ENCODE measurements around the gene YPEL2. TPM values are rescaled to one million over a fixed set of nuclear protein-coding genes. Genes with fewer than 3 reads are reported as not detected.

Gene YPEL2
- total and polyA plus RNA-seq, 2 of the 13 experiments (the other 11 are each of a cell fraction or from before 2014, with no cell fraction given), result 8.5 to 21.1 TPM

DNA sequence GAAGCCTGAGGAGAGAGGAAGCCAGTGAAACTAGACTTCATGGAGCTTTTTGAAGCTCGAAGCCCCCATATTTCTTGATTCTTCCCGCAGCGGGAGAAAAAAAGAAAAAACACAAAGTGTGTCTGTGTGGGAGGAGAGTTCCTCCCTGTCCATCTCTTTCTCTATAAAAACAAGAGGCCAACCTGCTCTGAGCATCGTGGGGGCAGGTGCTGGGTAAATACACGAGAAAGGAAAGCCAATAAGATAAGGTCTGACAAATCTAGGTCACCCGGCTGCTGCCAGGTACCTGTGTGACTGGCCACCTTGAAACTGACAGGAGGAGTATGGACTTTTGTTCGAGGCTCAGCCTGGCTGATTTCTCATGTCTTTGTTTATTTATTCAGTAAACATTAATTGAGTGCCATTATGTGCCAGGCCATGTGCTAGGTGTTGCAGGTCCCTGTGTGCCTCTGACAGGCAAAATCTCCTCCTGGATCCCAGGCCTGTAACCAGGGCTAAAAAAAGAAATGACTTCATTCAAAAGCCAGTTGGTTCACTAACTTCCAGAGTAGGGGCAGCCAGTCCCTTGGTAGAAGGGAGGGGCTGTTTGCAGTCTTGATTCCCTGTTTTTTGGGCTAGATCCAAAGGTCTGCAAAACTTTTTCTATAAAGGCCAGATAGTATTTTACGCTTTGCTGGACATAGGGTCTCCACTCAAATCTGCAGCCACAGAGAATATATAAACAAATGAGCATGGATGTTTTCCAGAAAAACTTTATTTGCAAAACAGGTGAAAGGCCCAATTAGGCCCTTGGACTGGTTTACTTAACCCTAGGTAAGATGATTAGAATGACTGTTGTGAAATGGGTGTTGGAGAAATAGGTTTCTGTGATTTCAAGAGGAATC lies 35.6 kb downstream of the YPEL2 start (continued):
- TF ChIP-seq ZFP36L2 (CRISPR knock-in tag; IDR thresholded peaks at IDR 0.05), result 0 out of 2 replicates have a peak, but pooled peaks have one; percentile 30
- no peak for TF ChIP-seq KAT2B (IDR thresholded peaks at IDR 0.05; ENCODE audit: borderline replicate concordance, low read depth, low read length)
- TF ChIP-seq IKZF1 (IDR thresholded peaks at IDR 0.05), result no peak
- peak; percentile 72 for TF ChIP-seq RBAK (CRISPR knock-in tag; IDR thresholded peaks at IDR 0.05)
- peak; percentile 11 for TF ChIP-seq SRSF1 (optimal IDR thresholded peaks at IDR 0.05; ENCODE audit: low read depth, low read length)
- peak; percentile 63 for TF ChIP-seq MED8 (CRISPR knock-in tag; IDR thresholded peaks at IDR 0.05; ENCODE audit: insufficient replicate concordance)
- peak; percentile 91; the same call in 1 of the 2 replicates for TF ChIP-seq BCL3 (CRISPR knock-in tag; IDR thresholded peaks at IDR 0.05)
- no peak for TF ChIP-seq ZNF768 (CRISPR knock-in tag; IDR thresholded peaks at IDR 0.05)
- peak; percentile 68 for TF ChIP-seq ZNF547 (CRISPR knock-in tag; IDR thresholded peaks at IDR 0.05)
- peak; percentile 63; the same call in 1 of the 2 replicates for TF ChIP-seq SPEN (CRISPR knock-in tag; IDR thresholded peaks at IDR 0.05; ENCODE audit: low read depth)
- no peak for TF ChIP-seq PAWR (CRISPR knock-in tag; IDR thresholded peaks at IDR 0.05; ENCODE audit: borderline replicate concordance)
- no peak for TF ChIP-seq ZNF24 (IDR thresholded peaks at IDR 0.05)
- TF ChIP-seq ZSCAN29 (CRISPR knock-in tag; conservative IDR thresholded peaks at IDR 0.05), result 0 out of 2 replicates have a peak, but pooled peaks have one; percentile 53
- TF ChIP-seq GABPB1 (CRISPR knock-in tag; IDR thresholded peaks at IDR 0.05), result no peak
- TF ChIP-seq ARID4A (CRISPR knock-in tag; IDR thresholded peaks at IDR 0.05; ENCODE audit: borderline replicate concordance), result peak; percentile 87; the same call in 1 of the 2 replicates
- no peak for TF ChIP-seq ZNF441 (CRISPR knock-in tag; IDR thresholded peaks at IDR 0.05; ENCODE audit: borderline replicate concordance)
- TF ChIP-seq, protein P1, sequence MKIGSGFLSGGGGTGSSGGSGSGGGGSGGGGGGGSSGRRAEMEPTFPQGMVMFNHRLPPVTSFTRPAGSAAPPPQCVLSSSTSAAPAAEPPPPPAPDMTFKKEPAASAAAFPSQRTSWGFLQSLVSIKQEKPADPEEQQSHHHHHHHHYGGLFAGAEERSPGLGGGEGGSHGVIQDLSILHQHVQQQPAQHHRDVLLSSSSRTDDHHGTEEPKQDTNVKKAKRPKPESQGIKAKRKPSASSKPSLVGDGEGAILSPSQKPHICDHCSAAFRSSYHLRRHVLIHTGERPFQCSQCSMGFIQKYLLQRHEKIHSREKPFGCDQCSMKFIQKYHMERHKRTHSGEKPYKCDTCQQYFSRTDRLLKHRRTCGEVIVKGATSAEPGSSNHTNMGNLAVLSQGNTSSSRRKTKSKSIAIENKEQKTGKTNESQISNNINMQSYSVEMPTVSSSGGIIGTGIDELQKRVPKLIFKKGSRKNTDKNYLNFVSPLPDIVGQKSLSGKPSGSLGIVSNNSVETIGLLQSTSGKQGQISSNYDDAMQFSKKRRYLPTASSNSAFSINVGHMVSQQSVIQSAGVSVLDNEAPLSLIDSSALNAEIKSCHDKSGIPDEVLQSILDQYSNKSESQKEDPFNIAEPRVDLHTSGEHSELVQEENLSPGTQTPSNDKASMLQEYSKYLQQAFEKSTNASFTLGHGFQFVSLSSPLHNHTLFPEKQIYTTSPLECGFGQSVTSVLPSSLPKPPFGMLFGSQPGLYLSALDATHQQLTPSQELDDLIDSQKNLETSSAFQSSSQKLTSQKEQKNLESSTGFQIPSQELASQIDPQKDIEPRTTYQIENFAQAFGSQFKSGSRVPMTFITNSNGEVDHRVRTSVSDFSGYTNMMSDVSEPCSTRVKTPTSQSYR (CRISPR knock-in tag; IDR thresholded peaks at IDR 0.05; ENCODE audit: borderline replicate concordance), result peak; percentile 97
- no peak for TF ChIP-seq MTF1 (CRISPR knock-in tag; IDR thresholded peaks at IDR 0.05)
- TF ChIP-seq, protein P2, sequence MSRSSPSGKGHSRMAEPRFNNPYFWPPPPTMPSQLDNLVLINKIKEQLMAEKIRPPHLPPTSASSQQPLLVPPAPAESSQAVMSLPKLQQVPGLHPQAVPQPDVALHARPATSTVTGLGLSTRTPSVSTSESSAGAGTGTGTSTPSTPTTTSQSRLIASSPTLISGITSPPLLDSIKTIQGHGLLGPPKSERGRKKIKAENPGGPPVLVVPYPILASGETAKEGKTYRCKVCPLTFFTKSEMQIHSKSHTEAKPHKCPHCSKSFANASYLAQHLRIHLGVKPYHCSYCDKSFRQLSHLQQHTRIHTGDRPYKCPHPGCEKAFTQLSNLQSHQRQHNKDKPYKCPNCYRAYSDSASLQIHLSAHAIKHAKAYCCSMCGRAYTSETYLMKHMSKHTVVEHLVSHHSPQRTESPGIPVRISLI (CRISPR knock-in tag; IDR thresholded peaks at IDR 0.05; ENCODE audit: borderline replicate concordance), result peak; percentile 95
- peak; percentile 89 for TF ChIP-seq RFXAP (CRISPR knock-in tag; IDR thresholded peaks at IDR 0.05; ENCODE audit: borderline replicate concordance)
